HG03280 (cell line): ENCODE measurements around the gene CDH23.

Experiments used
- ATAC-seq: cut with Tn5 transposase; IDR thresholded peaks from one replicate; pipeline ENCODE4 v1.9.1; 2021; ENCODE audit warnings: mild to moderate bottlenecking, moderate library complexity; ENCODE audit not compliant: unreplicated experiment

CDH23 gene

DNA sequence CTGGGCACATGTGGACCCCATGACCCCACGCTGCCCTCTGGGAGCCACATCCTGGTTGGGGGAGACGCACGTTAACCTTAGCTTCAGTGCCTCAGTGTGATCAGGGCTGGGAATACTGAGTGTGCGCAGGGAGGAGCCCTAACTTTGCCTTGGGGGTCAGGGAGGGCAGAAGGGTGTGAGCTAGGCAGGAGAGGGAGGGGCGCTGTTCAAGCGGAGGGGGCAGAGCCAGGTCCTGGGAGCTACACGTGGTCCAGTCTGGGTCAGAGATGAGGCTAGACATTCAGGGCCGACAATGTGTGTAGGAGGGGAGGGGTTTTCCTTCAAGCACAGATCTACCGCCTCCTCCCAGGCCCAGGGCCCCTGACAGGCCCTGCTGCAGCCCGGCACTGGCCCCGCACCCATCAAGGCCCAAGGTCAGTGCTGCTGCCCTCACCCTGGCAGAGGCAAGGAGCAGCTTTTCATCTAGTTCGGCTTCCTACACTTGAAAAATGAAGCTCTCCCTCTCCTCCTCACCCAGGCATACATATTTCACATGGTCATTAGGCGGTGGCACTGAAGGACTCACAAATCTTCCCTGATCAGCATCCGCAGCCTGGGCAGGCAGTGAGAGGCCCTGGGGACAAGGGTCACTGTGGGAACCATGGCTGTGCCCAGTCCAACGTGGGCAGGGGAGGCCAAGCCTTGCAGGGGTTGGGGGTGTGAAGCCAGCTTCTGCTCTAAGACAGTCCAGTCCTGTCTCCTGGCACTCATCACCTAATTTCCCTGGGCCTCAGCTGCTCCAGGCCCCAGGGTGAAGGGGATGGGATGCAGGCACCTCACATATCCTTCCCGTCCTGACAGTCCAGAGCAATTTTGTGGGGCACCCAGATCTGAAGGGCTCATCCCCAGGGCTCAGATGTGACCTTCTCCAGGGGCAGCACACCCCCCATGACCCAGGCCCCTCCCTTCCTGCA is 275.6 kb downstream of the CDH23 start:
- no peak for ATAC-seq

DNA sequence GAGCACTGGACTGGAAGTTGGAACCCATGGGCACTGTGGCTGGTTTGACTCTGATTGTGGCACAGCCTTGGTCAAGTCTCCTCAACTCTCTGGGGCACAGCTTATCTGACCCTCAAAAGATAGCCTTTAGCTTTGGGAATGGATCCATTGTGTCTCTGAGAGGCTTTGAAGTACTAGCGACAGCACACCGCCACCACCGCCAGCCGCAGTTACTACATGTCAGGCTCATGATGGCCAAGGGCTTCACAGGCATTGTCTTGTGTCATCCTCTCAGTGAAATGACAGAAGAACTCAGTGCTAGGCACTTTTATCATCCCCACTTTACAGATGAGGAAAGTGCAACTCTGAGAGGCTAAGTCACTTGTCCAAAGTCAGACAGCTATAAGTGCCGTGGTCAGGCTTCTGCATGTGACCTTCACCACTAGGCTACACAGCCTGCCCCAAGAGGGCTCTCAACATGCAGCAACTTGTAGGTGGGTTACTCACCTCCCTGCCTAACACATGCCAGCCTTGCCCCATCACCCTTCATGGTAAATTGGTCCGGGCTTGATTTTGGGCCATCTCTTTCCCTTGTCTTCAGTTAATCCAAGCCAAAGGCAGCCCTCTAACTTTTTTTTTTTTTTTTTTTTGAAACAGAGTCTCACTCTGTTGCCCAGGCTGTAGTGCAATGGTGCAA is 278.7 kb downstream of the CDH23 start:
- ATAC-seq = no peak

DNA sequence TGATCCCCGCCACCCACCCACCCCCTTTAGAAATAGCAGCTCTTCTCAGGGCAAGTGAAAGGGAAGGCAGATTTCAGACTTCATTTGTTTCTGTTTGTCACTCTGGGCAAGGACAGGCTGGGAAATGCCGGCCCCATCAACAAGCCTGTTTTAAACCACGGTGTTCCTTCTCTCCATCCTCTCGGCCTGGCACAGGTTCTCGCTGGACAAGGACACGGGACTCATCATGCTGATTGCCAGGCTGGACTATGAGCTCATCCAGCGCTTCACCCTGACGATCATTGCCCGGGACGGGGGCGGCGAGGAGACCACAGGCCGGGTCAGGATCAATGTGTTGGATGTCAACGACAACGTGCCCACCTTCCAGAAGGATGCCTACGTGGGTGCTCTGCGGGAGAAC is 280.5 kb downstream of the CDH23 start:
- ATAC-seq = no peak

DNA sequence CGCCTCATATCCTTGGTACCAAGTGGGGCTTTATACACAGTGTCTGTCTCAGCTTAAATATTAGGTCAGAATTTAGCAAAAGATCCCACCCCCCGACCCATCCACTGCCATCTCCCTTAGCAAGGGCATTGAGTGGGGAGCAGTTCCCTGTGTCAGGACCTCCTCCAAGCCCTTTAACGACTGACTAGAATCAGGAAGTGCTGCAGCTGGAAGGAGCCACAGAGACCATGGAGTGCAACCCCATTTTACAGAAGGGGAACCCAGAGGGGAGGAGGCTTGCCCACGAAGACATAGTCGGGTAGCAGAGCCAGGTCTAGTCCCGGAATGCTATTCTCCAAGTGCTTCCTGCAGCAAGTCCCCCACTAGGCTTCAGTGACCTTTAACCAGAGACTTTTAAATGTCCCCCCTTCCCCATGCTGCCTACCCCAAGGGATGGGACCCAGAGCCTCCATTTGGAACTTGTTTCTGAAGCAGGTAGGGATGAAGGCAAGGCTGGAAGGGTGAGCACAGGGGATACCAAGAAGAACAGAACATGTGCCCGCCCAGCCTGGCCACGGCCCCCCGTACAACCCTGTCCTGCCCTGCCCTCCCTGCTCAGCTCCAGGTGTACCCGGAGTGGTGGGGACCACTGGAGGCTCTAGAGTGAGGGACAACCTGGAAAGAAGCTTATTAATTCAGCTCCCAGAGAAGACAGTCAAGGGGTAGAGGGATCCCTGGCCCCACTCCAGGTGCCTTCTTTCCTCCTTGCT is 281.5 kb downstream of the CDH23 start:
- ATAC-seq = no peak

DNA sequence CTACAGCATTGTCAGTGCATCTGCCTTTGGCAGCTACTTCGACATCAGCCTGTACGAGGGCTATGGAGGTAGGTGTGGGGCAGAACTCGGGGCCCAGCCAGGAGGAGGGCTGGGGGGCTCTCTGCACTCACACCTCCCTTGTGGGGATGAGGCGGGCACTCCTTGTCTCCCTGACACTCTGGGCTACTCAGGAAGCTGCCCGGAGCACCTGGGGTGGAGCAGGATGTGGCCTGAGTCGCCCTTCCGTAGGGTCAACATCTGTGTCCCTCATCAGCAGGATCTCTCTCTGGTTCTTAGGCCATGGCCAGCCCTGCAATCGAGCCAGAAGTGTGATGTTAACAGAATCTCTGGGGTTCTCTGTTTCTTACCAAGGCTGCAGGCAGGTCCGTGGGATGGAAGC is 282.7 kb downstream of the CDH23 start:
- ATAC-seq = no peak

DNA sequence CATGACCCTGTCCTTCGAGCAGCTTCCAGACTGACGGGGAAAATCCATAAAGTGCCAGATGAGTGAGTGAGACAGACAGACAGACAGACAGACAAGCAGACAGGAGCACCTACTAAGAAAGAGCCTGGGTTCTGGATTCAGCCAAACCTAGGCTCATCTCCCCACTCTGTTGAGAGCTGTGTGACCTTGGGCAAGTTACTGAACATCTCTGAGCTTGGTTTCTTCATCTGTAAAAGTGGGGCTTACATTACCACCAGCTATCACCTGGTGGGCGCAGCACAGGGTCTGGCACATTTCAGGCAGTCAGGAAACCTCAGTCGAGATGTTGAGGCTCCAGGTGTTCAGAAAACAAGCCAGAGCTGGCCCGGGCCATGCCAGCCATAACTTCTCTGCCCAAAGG is 285.3 kb downstream of the CDH23 start:
- ATAC-seq = no peak

DNA sequence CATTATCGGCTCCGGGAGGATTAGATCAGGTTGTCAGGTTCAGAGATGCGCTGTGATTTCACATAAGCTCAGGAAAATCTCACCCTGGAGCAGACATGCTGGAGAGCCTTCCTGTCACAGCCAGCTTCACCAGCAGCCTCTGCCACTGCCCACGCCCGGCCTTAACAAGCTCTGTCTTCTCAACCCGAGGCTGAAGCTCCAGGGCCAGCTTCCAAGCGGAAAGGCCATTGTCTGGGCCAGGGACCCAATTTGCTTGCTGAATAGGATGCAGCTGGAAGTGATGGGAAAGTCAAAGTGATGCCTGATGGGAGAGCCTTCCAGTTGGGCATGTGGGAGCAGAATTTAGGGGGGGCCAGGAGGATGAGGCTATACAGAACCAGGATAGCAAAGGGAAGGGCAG is 286.6 kb downstream of the CDH23 start:
- ATAC-seq = no peak

DNA sequence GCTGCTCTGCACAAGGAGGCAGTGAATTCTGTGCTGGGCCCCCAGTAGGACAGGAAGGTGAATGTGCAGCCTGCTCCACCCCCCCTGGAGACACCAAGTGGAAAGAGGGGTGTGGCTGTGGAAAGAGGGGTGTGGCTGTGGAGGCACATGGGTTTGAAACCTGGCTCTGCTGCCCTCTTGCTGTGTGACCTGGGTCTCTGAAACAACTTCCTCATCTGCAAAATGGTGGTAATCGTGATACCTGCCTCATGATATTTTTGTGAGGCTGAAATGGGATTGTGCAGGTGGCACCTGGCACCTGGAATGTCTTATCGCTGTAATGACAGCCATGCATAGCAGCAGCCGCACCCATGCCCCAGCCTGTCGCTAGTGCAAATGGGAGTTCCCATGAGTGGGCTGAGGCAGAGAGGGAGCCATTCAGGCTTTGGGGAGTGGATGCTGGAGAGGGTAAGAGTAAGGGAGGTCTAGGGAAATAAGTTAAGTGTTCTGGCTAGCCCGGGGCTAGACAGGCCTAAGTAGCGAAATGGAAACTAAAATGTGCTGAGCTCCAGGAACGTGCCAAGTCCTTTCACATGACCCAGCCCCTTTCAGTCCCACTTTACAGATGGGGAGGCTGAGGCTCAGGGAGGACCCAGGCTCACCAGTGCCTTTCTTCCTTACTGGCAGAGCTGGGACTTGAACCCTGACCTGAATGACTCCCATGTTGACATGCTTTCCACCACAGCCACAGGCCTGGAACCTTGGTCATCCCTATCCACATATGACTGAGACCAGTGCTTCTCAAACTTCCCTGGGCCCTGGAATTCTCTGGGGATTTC is 287.8 kb downstream of the CDH23 start:
- ATAC-seq = no peak

DNA sequence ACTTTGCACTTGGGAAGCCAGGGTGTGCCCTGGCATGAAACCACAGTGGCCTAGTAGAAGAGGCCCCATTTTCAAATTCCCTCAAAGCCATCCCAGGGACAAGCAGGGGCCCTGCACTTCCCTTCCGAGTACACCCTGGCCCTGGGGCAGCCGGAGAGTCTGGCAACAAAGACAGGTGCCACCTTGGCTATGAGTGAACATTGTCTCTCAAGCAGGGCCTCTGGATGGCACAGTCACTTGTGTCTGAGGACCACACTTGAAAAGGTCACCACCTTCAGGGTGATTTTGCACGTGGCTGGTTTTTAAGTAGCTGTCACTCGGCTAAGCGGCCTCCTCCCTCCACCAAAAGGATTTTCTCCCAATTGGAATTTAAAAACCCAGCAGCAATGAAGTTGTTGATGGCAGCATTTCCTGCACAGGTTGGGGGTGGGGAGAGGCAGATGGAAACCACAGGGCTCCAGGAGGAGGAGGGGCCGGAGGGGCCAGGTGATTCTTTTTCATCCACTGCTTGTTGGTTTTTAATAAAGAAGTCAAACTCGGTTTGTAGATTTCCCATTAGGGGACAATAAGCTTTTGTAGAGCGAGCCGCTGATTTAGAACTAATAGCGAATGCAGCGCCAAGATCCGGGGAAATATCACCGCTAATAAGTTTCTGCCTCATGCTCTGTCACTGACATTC is 289.0 kb downstream of the CDH23 start:
- ATAC-seq = no peak

DNA sequence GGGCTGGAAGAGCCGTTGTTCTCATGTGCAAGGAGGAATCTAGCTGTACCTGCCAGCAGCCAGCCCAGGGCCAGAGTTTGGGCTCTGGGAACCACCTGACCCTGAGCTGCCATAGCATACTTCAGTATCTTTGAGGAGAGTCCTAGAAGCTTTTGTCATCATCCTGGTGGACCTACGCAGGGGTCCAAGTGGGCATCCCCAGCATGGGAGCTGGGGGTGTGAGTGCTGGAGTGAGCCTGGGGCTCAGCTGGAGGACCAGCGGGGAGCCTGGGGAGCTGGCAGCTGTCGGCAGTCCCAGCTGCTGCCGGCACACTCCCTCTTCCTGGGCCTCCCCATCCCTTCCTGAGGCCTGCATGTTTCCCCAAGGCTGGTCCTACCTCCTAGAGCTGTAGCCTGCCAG is 290.4 kb downstream of the CDH23 start:
- ATAC-seq = no peak

DNA sequence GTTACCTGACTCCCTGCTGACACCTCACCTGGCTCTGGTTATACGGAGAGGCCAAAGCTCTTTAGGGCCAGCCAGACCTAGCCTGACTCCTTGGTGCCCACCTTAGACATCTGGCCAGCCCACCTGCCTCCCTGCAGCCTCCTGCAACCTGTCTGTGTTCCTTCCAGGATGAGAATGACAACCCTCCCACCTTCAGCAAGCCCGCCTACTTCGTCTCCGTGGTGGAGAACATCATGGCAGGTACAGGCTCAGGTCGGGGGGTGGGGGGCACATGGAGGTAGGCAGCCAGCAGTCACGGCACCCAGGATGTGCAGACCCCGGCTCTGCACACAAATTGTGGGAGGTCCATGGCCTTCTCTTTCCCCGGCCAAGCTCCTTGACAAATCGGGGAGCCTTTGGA is 290.8 kb downstream of the CDH23 start:
- ATAC-seq = no peak

DNA sequence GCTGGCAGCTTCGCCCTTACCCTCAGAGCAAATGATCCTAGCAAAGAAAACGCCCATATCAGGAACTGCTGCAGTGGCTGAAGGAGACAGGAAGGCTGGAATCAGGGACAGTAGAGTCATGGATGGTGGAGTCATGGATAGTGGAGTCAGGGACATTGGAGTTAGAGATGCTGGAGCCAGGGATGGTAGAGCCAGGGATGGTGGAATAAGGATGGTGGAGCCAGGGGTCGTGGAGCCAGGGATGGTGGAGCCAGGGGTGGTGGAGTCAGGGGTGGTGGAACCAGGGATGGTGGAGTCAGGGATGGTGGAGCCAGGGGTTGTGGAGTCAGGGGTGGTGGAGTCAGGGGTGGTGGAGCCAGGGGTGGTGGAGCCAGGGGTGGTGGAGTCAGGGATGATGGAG is 291.5 kb downstream of the CDH23 start:
- ATAC-seq = no peak

DNA sequence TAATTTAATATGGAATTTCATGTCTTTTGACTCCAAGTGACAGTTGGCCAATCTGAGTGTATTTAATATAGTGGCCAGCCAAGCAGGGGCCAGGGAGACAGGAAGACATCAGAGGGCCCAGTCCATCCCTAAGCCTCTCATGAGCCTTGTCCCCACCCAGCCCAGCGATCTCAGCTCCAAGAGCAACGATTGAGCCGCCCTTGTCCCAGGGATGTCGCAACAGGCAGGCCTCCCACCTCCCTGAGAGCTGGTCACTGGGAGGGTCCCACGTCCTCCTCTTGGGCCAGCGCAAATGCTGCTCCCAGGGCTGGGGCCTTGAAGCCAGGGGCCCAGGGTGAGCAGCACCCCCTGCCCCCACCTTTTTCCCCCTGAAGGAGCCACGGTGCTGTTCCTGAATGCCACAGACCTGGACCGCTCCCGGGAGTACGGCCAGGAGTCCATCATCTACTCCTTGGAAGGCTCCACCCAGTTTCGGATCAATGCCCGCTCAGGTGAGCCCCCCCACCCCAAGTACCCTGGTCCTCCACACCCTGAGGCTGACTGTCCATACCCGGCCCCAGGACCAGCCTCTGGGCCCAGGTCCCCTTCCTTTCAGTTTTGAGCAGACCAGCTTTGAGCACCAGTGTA is 293.5 kb downstream of the CDH23 start:
- ATAC-seq = no peak

DNA sequence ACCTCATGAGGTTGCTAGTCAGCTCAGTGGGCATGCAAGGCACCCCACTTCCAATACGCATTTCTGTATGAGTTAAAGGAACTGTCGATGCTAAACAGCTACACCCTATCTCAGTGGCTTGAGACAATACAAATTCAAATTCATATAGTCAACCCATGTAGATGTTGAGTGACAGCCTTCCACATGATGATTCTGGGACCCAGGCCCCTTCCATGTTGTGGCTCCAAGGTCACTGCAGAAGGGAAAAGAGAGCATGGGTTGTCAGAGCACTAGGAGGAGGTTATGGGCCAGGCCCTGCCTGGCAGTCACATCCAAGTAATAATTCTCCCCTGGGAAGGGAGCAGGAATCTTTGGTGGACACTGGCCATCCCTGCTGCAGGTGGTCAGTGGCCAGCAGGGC is 294.7 kb downstream of the CDH23 start:
- ATAC-seq = no peak

DNA sequence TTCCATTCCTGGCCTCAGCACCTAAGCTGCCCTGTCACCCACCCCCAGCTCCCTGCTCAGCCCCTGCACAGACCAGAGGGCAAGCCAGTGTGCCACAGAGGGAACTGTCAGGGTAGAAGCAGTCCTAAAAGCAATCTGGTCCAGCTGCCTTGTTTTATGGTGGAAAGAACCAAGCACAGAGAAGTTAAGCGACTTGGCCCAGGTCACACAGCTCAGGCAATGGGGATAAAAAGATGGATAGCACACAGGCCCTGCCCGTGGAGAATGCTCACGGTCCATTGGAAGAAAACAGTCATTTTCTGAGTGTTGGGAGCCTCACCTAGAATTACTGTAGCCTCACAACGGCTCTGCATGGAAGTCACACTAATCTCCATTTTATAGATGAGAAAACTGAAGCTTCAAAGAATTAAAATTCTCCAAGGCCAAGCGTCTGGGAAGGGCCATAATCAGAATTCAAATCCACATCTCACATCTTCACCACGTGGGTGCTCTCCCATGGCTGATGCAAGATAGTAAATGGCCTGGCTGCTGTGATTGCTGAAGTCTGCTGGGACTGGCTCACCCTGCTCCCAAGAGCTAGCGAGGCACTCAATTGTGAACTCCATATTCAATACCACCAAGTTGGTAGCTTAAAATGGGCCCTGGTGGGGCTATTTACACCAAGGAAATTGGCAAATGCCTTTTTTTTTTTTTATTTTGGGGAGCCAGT is 296.0 kb downstream of the CDH23 start:
- ATAC-seq = no peak

DNA sequence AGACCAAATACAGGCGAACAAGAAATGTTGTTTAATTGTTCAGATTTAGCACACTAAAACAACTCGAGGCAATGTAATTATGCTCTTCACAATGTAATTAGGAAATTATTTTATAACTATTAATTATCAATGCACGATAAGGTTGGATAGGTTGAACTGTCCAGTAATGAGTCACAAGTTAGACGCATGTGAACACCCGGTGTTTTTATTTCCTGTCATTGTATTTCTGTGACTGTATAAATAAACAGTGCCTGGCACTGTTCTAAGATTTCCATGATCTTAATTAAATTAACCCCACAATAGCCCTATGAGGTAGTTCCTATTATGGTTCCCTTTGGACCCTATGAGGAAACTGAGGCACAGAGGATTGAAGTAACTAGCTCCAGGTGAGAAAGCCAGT is 296.7 kb downstream of the CDH23 start:
- ATAC-seq = no peak

DNA sequence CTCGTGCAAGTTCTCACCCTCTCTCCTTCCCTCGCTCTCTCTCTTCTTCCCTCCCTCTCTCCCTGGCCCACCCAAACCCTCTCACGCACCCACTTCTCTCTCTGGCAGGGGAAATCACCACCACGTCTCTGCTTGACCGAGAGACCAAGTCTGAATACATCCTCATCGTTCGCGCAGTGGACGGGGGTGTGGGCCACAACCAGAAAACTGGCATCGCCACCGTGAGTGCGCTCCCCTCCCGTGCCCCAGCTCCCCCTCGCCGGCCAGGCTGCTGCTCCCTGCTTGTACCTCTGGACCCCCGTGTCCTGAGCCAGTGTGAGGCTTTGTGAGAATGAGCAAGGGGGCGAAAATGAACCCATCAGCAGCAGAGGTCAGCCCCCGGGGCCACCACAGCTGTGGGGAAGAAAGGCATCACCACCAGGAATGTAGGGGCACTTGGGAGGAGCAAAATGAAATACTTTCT is 297.4 kb downstream of the CDH23 start:
- ATAC-seq = peak; percentile 13

DNA sequence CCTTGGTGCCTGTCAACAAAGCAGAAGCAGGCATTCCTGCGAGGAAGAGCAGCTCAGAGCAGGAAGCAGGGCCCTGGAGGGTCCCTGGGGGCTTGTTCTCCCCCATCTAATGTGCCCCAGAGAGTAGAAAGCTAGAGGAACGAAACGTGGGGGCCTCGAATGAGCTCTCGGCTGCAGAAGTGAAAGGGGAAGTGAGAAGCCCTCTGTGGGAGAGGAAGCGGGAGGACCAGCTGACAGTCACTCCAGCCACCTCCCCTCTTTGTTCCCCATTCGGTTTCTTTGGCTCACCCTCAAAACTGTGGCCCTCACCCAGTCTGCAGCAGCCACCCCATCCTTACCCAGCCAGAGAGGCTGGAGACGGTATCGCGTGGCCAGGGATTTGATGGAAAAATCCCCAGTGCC is 297.8 kb downstream of the CDH23 start:
- ATAC-seq = peak; percentile 90
